ENCODE results near the gene POU2AF1. TPM values are rescaled to one million over a fixed set of nuclear protein-coding genes. Genes with fewer than 3 reads are reported as not detected.

POU2AF1 gene
- total and polyA plus RNA-seq, 2 of the 8 experiments (the other 6 are each of a cell fraction or from before 2014, with no cell fraction given) = not detected

- TF ChIP-seq CHD7 (IDR thresholded peaks at IDR 0.05; ENCODE audit: insufficient replicate concordance, low read length) (no peak), RFX5 (IDR thresholded peaks at IDR 0.05; ENCODE audit: borderline replicate concordance, low read depth, low read length) (no peak), JUN (IDR thresholded peaks at IDR 0.05; ENCODE audit: low read depth, low read length) (no peak), SIX5 (IDR thresholded peaks at IDR 0.05; ENCODE audit: low read depth, low read length) (no peak), POLR2A (IDR thresholded peaks at IDR 0.05; ENCODE audit: control extremely low read depth in 1 of 2, low read depth in 2 of 2, low read length in 2 of 2) (no peak), USF2 (IDR thresholded peaks at IDR 0.05; ENCODE audit: low read length) (no peak), TAF7 (optimal IDR thresholded peaks at IDR 0.05; ENCODE audit: borderline replicate concordance, low read depth, low read length) (no peak), MAFK (IDR thresholded peaks at IDR 0.05; ENCODE audit: low read depth, low read length) (no peak), TCF12 (IDR thresholded peaks at IDR 0.05; ENCODE audit: low read depth, low read length) (no peak)
These were observed 39.2 kb downstream of the POU2AF1 start (continued) for GRCh38 chr11:111339758-111340388.

Measured in H1 (cell line).